Lower leg skin (tissue), 4 donors: ENCODE measurements around the gene PPP4R2. TPM values are rescaled to one million over a fixed set of nuclear protein-coding genes. Genes with fewer than 3 reads are reported as not detected.

Source experiments
- DNase-seq, 2 donors: peaks; one replicate each; pipeline ENCODE4 v3.0.0-alpha.2; 2019; ENCODE audit warnings: low spot score in 2 of 2
- H3K4me3 ChIP-seq: fragments of 200-600 bp; sonication (generic); 2 replicates; pipeline ENCODE4 v1.5.1; 2017; ENCODE audit warnings: mild to moderate bottlenecking, low read depth; ENCODE audit not compliant: poor library complexity, severe bottlenecking
- CTCF ChIP-seq, 3 donors: fragments of 450-650 bp; IDR thresholded peaks; one replicate each; pipeline ENCODE4 v1.5.1; 2016; ENCODE audit warnings: antibody characterized with exemption in 3 of 3, mild to moderate bottlenecking in 3 of 3, moderate library complexity in 2 of 3
- POLR2A ChIP-seq, 2 donors: fragments of 450-650 bp; IDR thresholded peaks; one replicate each; pipeline ENCODE4 v1.6.1; 2016 to 2017; ENCODE audit warnings: antibody characterized with exemption in 2 of 2, mild to moderate bottlenecking in 1 of 2, moderate library complexity in 1 of 2
- WGBS, 2 donors: methylation state at CpG; one replicate each; pipeline ENCODE4 v1.1.5; 2018; 5-methylcytosine and 5-hydroxymethylcytosine counted together
- intact Hi-C: fragments of 100-400 bp; cut with DNase I; formaldehyde crosslinking; loops from one replicate; pipeline ENCODE4 v1.15.0; 2023; ENCODE audit warnings: low total_unique reads
- total RNA-seq, 4 donors: library from RNA; depleted of rRNA; stranded (reverse); fragments of >200 nt; gene quantifications; one replicate each; pipeline ENCODE4 v1.1.0, GENCODE V29; 2016

PPP4R2 gene
- total RNA-seq, 4 donors from 2014 or later = 29.3 to 34.9 (median 30.7) TPM

- H3K4me3 ChIP-seq = no peak overlapping the region
- intact Hi-C loops = loop anchor here (5.0 to 10.0 kb wide), 2 partner anchors 334 to 401 kb away; no protein-coding TSS in a partner anchor
- TF ChIP-seq POLR2A (IDR thresholded peaks at IDR 0.05) (no peak), CTCF (IDR thresholded peaks at IDR 0.05) (peak in 1 of 3 donors; percentile 91)
- peak; percentile 88 to 96 for DNase-seq
- WGBS, 2 donors = 12 to 15% methylated on average over 9 of the region's 9 CpGs
Observed at GRCh38 chr3:73100741-73101559, 104.3 kb downstream of the PPP4R2 start.

- TF ChIP-seq CTCF (IDR thresholded peaks at IDR 0.05) (no peak), POLR2A (IDR thresholded peaks at IDR 0.05) (no peak)
- no peak for DNase-seq
- H3K4me3 ChIP-seq = no peak overlapping the region
- intact Hi-C loops = loop anchor here (5.0 to 10.0 kb wide), 2 partner anchors 333 to 400 kb away; no protein-coding TSS in a partner anchor
- WGBS, 2 donors = 45 to 68% methylated on average over 2 of the region's 2 CpGs
Observed at GRCh38 chr3:73101881-73102280, 105.3 kb downstream of the PPP4R2 start.

- WGBS, 2 donors = 73 to 86% methylated on average over 3 of the region's 3 CpGs
- TF ChIP-seq POLR2A (IDR thresholded peaks at IDR 0.05) = no peak
- TF ChIP-seq CTCF (IDR thresholded peaks at IDR 0.05) = no peak
- intact Hi-C loops = loop anchor here (10.0 kb wide), 1 partner anchor 328 kb away; no protein-coding TSS in a partner anchor
- no peak for DNase-seq
- no peak overlapping the region for H3K4me3 ChIP-seq
Observed at GRCh38 chr3:73107215-73107614, 110.6 kb downstream of the PPP4R2 start.

GRCh38 chr3:73107676-73108187 is 111.1 kb downstream of the PPP4R2 start:
- no peak overlapping the region for H3K4me3 ChIP-seq
- no peak for TF ChIP-seq POLR2A (IDR thresholded peaks at IDR 0.05)
- no peak for TF ChIP-seq CTCF (IDR thresholded peaks at IDR 0.05)
- no peak for DNase-seq
- intact Hi-C loops = loop anchor here (10.0 kb wide), 1 partner anchor 327 kb away; no protein-coding TSS in a partner anchor
- 55 to 63% methylated on average over 5 of the region's 5 CpGs for WGBS, 2 donors

- WGBS, 2 donors = 96 to 97% methylated on average over 3 of the region's 3 CpGs
- no peak for TF ChIP-seq CTCF (IDR thresholded peaks at IDR 0.05)
- TF ChIP-seq POLR2A (IDR thresholded peaks at IDR 0.05) = no peak
- DNase-seq = no peak
- no peak overlapping the region for H3K4me3 ChIP-seq
- intact Hi-C loops = loop anchor here (10.0 kb wide), 1 partner anchor 326 kb away; no protein-coding TSS in a partner anchor
Observed at GRCh38 chr3:73108750-73109149, 112.1 kb downstream of the PPP4R2 start.
